ENCODE data around the gene EID2. TPM values are rescaled to one million over a fixed set of nuclear protein-coding genes. Genes with fewer than 3 reads are reported as not detected.
A peak's percentile ranks its signal among the peaks of the same experiment; 100 is the strongest.

EID2 gene
- total RNA-seq, 1 donor, result 8.3 TPM

DNA sequence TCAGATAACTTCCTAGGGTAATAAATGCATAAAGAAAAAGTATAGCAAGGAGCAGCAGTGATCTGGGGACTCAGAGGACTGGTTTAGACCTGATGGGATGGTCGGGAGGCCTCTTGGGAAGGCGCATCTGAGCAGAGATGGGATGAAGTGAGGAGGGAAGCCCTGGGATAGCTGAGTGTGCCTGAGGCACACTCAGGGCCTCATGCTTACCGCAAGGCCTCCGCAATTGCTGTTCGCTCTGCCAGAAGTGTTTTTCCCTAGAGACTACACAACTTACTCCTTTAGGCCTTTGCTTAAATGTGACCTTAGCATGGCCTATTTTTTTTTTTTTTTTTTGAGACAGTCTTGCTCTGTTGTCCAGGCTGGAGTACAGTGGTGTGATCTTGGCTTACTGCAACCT lies 45.3 kb downstream of the EID2 start:
- Histone ChIP-seq H3K79me2 (ENCODE audit: insufficient read depth, low read length) (no peaks in the 10 kb centered on the region), H4K20me1 (ENCODE audit: insufficient read depth, low read length) (no peaks in the 10 kb centered on the region), H3K4me3 (ENCODE audit: insufficient read depth, low read length) (no peak overlapping the region), H3K27ac (ENCODE audit: low read depth, low read length) (no peak overlapping the region), H3K27me3 (ENCODE audit: insufficient read depth, low read length) (peaks cover 35% of the 10 kb centered on the region), H3K36me3 (ENCODE audit: insufficient read depth, low read length) (peaks cover 9% of the 10 kb centered on the region), H2AFZ (ENCODE audit: low read length) (no peak overlapping the region), H3K9me3 (ENCODE audit: low read depth, low read length) (no peaks in the 10 kb centered on the region), H3K4me1 (ENCODE audit: insufficient read depth, low read length) (peaks cover 5% of the 10 kb centered on the region), H3K4me2 (ENCODE audit: insufficient read depth, low read length) (no peak overlapping the region)
- TF ChIP-seq, protein P1, sequence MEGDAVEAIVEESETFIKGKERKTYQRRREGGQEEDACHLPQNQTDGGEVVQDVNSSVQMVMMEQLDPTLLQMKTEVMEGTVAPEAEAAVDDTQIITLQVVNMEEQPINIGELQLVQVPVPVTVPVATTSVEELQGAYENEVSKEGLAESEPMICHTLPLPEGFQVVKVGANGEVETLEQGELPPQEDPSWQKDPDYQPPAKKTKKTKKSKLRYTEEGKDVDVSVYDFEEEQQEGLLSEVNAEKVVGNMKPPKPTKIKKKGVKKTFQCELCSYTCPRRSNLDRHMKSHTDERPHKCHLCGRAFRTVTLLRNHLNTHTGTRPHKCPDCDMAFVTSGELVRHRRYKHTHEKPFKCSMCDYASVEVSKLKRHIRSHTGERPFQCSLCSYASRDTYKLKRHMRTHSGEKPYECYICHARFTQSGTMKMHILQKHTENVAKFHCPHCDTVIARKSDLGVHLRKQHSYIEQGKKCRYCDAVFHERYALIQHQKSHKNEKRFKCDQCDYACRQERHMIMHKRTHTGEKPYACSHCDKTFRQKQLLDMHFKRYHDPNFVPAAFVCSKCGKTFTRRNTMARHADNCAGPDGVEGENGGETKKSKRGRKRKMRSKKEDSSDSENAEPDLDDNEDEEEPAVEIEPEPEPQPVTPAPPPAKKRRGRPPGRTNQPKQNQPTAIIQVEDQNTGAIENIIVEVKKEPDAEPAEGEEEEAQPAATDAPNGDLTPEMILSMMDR (IDR thresholded peaks at IDR 0.05; ENCODE audit: extremely low read depth, low read depth, low read length), result no peak
- peak; percentile 43 for DNase-seq (ENCODE audit: insufficient read length, low spot score, missing footprints)

DNA sequence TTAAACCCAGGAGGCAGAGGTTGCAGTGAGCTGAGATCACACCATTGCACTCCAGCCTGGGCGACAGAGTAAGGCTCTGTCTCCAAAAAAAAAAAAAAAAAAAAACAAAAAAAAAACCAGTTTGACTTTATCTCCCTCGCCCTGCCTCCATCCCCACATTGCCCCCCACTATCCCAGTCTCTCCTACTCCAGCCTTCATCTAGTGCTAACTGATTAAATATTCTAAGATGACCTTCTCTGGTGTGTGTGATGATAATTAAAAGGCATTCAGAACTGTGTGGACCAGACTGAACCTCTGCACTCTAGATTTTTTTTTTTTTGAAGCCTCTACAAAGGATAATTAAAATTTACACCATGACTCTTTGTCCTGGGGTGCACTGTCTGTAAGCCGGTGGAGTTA lies 47.2 kb downstream of the EID2 start:
- Histone ChIP-seq H3K79me2 (ENCODE audit: insufficient read depth, low read length) (no peaks in the 10 kb centered on the region), H3K4me3 (ENCODE audit: insufficient read depth, low read length) (no peak overlapping the region), H3K27ac (ENCODE audit: low read depth, low read length) (no peak overlapping the region), H4K20me1 (ENCODE audit: insufficient read depth, low read length) (no peaks in the 10 kb centered on the region), H3K4me2 (ENCODE audit: insufficient read depth, low read length) (no peak overlapping the region), H3K36me3 (ENCODE audit: insufficient read depth, low read length) (peaks cover 26% of the 10 kb centered on the region), H3K27me3 (ENCODE audit: insufficient read depth, low read length) (peaks cover 18% of the 10 kb centered on the region), H2AFZ (ENCODE audit: low read length) (no peak overlapping the region), H3K4me1 (ENCODE audit: insufficient read depth, low read length) (no peaks in the 10 kb centered on the region), H3K9me3 (ENCODE audit: low read depth, low read length) (no peaks in the 10 kb centered on the region)
- TF ChIP-seq, protein P1 (IDR thresholded peaks at IDR 0.05; ENCODE audit: extremely low read depth, low read depth, low read length), result no peak
- no peak for DNase-seq (ENCODE audit: insufficient read length, low spot score, missing footprints)

DNA sequence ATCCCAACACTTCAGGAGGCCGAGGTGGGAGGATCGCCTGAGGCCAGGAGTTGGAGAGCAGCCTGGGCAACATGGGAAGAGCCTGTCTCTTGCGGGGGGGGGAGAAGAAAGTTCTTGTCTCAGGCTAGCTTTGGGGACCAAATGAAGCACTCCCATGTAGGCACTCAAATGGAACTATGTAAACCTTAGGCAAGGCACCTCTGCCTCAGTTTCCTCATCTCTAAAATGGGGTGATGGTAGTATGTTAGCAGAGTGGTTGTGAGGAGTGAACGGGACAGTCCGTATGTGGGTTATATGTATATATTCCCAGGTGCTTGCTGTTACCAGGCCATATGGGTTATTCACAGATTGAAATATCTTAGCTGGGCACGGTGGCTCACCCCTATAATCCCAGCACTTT lies 47.7 kb downstream of the EID2 start:
- DNase-seq (ENCODE audit: insufficient read length, low spot score, missing footprints), result peak; percentile 32
- H3K9me3 ChIP-seq (ENCODE audit: low read depth, low read length), result no peaks in the 10 kb centered on the region
- H3K27me3 ChIP-seq (ENCODE audit: insufficient read depth, low read length), result peaks cover 12% of the 10 kb centered on the region
- H3K4me1 ChIP-seq (ENCODE audit: insufficient read depth, low read length), result no peaks in the 10 kb centered on the region
- H3K27ac ChIP-seq (ENCODE audit: low read depth, low read length), result no peak overlapping the region
- no peaks in the 10 kb centered on the region for H3K79me2 ChIP-seq (ENCODE audit: insufficient read depth, low read length)
- TF ChIP-seq, protein P1 (IDR thresholded peaks at IDR 0.05; ENCODE audit: extremely low read depth, low read depth, low read length), result no peak
- H2AFZ ChIP-seq (ENCODE audit: low read length), result no peak overlapping the region
- peaks cover 26% of the 10 kb centered on the region for H3K36me3 ChIP-seq (ENCODE audit: insufficient read depth, low read length)
- H4K20me1 ChIP-seq (ENCODE audit: insufficient read depth, low read length), result no peaks in the 10 kb centered on the region
- H3K4me2 ChIP-seq (ENCODE audit: insufficient read depth, low read length), result no peak overlapping the region
- no peak overlapping the region for H3K4me3 ChIP-seq (ENCODE audit: insufficient read depth, low read length)

DNA sequence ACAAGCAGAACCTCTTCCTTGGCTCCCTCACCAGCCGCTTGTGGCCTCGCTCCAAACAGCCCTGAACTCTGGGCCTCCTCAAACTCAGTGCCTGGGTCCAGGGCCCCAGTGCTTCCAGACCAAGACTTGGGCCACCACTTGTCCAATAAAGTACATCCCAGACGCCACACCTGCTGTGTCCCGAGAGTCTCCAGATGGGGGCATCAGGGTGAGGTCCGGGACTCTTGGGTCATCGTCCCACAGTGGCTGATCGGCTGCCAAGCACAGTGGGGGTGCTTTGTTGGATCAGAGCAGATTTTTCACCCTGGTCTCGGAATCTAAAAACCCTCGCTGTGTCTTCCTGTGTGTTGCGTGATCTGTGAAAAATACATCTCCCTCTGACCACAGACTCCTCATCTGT lies 50.2 kb downstream of the EID2 start:
- H3K27ac ChIP-seq (ENCODE audit: low read depth, low read length), result no peak overlapping the region
- peaks cover 10% of the 10 kb centered on the region for H3K79me2 ChIP-seq (ENCODE audit: insufficient read depth, low read length)
- no peaks in the 10 kb centered on the region for H3K4me1 ChIP-seq (ENCODE audit: insufficient read depth, low read length)
- H4K20me1 ChIP-seq (ENCODE audit: insufficient read depth, low read length), result no peaks in the 10 kb centered on the region
- TF ChIP-seq, protein P1 (IDR thresholded peaks at IDR 0.05; ENCODE audit: extremely low read depth, low read depth, low read length), result no peak
- no peak overlapping the region for H3K4me3 ChIP-seq (ENCODE audit: insufficient read depth, low read length)
- H3K36me3 ChIP-seq (ENCODE audit: insufficient read depth, low read length), result peaks cover 41% of the 10 kb centered on the region
- DNase-seq (ENCODE audit: insufficient read length, low spot score, missing footprints), result no peak
- no peak overlapping the region for H2AFZ ChIP-seq (ENCODE audit: low read length)
- H3K4me2 ChIP-seq (ENCODE audit: insufficient read depth, low read length), result no peak overlapping the region
- H3K27me3 ChIP-seq (ENCODE audit: insufficient read depth, low read length), result no peaks in the 10 kb centered on the region
- H3K9me3 ChIP-seq (ENCODE audit: low read depth, low read length), result no peaks in the 10 kb centered on the region

Small RNA genes lying within 50 kb of the gene (small RNA-seq; reads per million reads assigned to genes)
- not detected for gene RPS29P24

Other genes with a start within 250 kb of the EID2 start
- gene IFNL1, start 243.8 kb downstream of the EID2 start, total RNA-seq, result not detected in 2 replicates
- gene LRFN1, start 219.3 kb downstream of the EID2 start, total RNA-seq, result under 0.01 and 0.36 TPM in 2 replicates
- gene GMFG, start 204.1 kb downstream of the EID2 start, total RNA-seq, result 0.36 and 2.7 TPM in 2 replicates
- gene SAMD4B, start 197.7 kb downstream of the EID2 start, total RNA-seq, result 85.0 and 85.5 TPM in 2 replicates
- 29.3 and 29.8 TPM in 2 replicates for gene PAF1, start 149.1 kb downstream of the EID2 start, total RNA-seq
- 19.9 and 23.0 TPM in 2 replicates for gene MED29, start 148.8 kb downstream of the EID2 start, total RNA-seq
- gene ZFP36, start 133.3 kb downstream of the EID2 start, total RNA-seq, result 6.2 and 6.5 TPM in 2 replicates
- gene PLEKHG2, start 127.5 kb downstream of the EID2 start, total RNA-seq, result 21.4 and 21.5 TPM in 2 replicates
- gene RPS16, start 104.2 kb downstream of the EID2 start, total RNA-seq, result 44.9 and 56.0 TPM in 2 replicates
- gene SUPT5H, start 94.6 kb downstream of the EID2 start, total RNA-seq, result 71.9 and 91.2 TPM in 2 replicates
- 29.8 and 36.9 TPM in 2 replicates for gene TIMM50, start 59.3 kb downstream of the EID2 start, total RNA-seq
- gene DLL3, start 41.2 kb downstream of the EID2 start, total RNA-seq, result under 0.01 TPM in 1 of 2 replicates, not detected in the other
- gene SELENOV, start 25.0 kb downstream of the EID2 start, total RNA-seq, result not detected in 2 replicates
- 4.7 and 5.1 TPM in 2 replicates for gene EID2B, start 7.3 kb downstream of the EID2 start, total RNA-seq
- gene LGALS13, start 62.4 kb upstream of the EID2 start, total RNA-seq, result not detected in 2 replicates
- not detected in 2 replicates for gene LGALS16, start 115.8 kb upstream of the EID2 start, total RNA-seq
- not detected in 2 replicates for gene LGALS14, start 164.3 kb upstream of the EID2 start, total RNA-seq
- not detected in 2 replicates for gene CLC, start 197.9 kb upstream of the EID2 start, total RNA-seq
- gene LEUTX, start 238.7 kb upstream of the EID2 start, total RNA-seq, result not detected in 2 replicates